ENCODE results near the gene ME3.

ME3 gene

DNA sequence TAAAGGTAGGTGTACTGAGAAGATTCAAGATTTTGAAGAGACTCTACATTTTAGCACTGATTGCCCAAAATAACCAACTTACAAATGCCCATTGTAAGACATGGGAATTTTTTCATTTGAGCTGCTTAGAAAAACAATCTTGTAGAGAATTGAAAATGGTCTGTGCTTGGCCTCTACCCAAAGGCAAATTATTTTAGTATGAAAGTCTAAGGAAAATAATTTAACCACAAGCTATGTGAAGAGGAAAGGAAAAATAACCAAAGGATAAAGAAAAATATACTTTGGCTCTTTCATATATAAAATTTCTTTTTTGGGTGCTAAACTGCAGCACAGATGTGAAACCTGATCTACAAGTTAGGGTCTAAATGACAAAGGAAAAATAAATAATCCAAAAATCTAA is 54.9 kb downstream of the ME3 start:
- no peak for DNase-seq

DNA sequence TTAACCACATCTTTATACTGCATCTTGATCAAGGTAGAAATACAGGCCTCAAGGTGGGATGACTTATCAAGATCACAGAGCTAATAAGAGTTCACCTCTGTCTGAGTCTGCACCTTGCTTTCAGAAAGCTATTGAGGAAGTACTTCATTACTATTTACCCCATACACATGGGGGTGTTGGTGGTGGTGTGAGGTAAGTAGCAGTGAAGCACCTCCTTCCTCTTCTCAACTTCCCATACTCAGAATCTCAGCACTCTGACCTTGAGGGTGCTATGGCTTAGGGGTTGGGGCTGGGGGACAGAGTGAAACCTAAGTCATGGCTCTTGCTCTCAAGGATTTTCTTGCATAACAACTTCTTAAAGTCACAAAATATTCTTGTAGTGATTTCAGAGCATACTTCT is 56.9 kb downstream of the ME3 start:
- no peak for DNase-seq

DNA sequence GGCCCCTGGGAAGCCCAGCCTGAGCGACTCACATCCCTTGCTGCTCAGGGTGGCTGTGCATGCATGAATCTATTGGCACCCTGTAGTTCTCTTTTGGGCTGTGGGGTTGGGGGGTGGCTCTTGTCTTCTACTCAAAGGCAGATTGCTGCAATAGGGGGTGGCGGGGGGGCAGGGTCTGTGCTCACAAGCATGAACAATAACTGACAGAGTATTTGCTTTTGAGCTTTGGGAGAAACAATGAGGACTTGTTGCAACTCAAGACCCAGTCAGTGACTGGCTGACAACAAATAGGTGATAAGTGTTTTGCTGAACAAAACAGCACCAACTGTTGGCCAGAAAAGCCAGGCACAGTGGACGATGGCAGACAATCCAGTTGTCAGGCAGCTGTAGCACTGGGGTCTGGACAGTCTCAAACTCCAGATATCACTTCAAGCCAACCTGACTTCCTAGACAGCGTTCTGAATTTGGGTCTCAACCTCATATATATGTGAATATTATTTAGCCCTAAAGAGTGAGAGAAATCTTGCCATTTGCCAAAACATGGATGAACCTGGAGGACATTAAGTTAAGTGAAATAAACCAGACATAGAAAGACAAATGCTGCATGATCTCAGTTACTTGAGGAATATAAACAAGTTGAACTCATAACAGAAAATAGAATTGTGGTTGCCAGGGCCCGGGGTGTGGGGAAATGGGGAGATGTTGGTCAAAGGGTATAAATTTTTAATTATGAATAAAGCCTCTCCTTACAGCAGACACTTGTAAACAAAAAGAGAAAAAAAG is 61.7 kb downstream of the ME3 start:
- no peak for DNase-seq

DNA sequence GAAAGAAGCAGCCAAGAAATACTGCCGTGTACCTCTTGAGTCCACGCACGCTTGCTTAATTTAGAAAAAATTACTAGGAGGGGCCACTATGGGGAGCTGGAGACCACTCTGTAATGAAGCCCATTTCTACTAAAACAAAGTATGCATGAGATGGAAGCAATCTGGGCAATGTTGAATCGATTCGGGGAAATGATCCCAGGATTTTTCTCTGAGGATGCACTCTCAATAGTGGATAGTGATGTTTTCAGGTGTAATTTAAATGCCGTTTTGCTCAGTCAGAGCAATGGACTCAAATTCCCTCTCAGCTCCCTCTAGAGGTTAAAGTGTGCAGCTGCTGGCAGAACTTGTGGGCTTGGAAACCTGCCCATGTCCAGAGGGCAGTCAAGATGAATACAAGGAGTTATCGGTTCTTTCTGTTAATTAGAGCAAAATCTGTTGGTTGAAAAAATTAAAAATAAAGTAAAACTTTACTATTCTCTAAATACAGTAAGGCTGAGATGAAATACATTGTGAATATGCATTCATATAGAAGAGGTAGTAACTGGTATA is 64.1 kb downstream of the ME3 start:
- DNase-seq: peak; percentile 47

DNA sequence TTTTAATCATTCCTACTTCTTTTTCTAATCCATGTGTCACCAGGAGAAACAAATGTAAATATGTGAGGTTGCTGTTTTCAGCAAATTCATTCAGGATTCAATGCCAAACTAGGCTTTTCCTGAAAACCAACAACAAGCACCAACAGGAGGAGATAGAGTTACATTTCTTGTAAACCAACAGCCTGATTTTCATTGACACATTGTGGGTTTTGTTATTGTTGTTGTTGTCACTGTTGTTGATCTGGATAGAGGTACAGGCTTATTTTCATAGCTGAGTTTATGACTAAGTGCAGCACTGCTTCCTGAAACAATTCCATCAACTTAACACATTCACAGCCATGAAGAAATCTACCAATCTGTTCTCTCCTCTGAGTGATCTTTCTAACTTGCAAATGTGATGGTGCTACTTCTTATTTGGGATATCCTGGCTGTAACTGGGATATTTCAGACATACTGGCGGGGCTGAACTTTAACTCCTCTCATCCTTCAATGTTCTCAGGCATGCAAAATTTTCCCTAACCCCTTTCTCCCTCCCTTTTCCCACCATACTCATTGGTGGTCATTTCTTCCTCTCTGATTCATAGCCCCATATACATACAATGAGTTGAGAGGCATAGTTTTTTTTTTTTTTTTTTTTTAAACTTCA is 65.5 kb downstream of the ME3 start:
- DNase-seq: no peak

DNA sequence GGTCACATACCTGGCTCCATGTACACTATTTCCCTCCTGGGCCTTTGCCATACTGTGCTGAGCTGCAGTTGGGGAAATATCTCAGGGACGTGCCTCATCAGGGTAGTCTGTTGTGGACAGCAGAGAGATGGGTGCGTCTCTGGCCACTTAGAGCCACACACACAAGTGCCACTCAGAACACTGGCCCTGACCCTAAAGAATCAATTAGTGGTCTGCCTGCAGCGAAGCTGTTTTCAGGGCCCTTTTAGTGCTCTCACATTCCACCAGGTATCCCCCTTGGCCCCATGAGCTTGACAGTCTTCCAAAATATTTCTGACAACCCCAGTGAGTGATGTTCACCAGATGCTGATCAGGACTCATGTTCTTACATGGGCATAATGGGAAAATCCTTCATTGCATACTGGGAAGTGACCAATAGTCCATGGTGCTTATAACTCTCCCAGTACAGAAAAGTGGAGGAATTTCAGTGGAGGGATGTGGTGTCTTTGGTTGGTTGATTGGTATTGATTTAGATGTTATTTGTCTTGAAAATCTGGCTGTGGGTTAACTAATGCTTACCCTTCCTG is 66.1 kb downstream of the ME3 start:
- no peak for DNase-seq

DNA sequence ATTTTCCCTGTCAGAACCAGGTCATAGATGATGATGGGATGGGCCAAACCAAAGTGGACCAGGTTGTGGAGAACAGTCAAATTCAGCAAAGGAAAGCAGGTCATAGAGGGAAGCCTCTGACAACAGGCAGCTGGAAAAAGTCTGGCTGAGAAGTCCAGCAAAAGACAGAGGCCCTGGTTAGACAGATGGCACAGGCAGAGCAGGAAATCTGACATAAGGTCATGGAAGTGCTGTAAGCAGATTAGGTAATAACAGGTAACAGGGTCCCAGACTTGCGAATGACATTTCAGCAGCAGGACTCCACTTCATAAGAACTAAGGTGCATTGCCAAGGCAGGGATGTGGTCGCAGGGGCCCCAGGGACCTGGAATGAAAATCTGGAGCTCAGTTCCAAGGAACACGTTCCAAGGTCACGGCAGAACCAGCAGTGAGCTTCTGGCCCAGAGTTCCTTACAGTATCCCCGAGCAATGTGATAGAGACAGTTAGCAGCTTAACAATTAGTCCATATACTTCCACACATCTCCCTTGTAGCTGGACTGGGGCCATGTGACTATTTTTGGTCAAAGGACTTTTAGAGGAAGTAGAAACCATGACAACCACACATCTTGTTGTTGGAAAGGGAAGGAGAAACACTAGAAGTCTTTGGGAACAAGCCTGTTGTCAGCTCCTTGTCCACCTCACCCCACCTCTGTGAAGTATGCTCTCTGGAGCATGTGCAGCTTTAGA is 75.4 kb downstream of the ME3 start:
- DNase-seq: no peak

DNA sequence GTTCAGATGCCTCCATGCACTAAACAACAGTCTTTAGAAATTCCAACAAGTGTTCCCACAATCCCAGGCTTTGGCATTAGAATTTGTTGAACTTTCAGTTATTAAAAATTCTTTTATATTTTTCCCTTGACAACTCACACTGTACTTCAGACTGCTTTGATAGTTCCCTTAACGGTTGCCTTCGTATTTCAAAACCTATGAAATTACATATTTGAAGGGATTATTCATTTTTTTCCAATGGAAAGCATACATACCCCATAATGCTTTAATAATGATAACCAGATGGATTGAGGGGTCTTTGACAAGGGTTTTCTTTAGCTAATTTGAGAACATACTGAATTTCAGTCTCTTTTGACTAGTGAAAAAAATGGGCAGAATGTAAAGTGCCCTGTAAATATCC is 76.5 kb downstream of the ME3 start:
- DNase-seq: no peak

DNA sequence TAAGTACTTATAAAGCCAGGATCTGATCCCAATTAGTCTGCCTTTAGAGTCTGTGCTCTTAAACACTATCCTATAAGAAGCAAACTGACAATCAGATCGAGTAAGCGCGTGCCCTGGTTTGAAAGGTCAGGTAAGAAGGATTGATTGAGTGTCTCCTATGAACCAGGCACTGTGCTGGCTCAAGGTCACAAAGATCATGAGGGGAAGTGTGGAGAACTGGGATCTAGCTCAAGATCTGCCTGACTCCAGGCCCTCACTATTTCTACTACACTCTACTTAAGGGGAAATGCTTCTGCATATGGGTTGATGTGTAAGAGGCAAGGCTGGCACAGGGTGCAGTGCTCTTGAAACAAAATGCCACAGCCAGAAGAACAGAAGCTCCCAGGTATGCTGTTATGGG is 77.0 kb downstream of the ME3 start:
- no peak for DNase-seq

DNA sequence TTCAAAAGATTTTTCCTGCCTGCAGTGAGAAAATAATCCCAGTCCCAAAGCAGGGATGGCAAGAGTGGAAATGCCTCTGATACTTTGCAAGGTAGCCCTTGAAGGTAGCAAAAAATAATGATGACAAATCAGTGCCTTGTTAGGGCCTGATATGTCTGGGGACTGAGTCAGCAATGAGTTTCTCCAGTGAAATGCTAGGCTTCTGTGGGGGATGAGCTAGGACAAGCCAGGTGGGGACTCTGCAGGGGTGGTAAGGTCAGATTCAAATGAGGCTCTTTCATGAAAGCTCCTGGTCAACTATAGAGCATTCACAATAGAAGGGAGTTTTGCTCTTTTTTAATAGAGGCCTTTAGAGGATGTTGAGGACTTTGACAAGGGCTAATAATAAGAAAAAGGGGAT is 77.7 kb downstream of the ME3 start:
- no peak for DNase-seq

DNA sequence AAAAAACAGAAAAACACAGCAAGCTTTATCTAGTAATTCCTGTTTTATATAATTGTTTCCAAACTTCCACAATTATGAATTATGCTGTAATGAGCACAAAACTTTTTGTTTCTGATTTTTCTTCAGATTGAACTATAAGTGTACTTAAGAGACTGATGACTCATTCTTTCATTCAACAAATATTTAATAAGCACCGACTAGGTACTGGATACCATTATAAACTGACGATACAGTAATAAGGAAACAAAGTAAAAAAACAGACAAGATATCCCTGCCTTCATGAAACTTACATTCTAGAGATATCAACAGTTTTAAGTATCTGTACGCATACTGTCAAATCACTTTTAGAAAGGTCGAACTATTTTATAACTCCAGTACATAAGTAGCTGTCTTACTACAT is 78.6 kb downstream of the ME3 start:
- DNase-seq: no peak

DNA sequence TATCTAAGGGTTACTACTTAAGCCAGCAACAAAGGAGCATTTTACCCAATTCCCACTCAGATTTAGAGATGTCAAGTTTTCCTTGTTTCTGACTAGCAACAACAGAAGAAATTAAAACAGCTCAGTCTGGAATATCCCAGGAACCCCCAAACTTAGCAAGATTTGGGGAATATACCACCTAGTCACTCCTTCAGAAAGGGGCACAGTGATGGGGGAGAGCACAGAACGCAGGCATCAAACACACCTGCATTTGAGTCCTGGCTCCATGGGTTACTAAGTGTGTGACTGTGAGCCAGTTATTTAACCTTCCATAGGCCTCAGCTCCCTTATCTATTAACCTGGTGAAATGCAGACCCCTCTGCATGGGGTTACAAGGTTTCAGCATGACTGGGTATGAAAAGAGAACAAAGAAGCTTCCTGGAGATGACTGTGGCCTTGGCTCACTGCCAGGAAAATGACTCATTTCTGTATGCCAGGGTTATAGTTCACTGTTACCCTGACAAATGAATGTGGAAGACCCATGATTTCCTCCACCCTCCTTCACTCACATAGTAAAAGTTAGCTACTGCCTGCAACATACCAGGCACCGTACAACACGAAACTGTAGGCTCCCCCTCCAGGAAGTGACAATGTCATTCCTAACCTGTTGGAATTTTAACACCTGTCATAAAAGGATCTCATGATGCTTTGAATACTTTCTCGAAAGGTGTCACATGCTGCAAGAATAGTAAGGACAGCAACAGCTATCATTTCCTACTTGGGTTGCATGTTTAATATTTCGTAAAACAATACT is 79.6 kb downstream of the ME3 start:
- DNase-seq: peak; percentile 61

DNA sequence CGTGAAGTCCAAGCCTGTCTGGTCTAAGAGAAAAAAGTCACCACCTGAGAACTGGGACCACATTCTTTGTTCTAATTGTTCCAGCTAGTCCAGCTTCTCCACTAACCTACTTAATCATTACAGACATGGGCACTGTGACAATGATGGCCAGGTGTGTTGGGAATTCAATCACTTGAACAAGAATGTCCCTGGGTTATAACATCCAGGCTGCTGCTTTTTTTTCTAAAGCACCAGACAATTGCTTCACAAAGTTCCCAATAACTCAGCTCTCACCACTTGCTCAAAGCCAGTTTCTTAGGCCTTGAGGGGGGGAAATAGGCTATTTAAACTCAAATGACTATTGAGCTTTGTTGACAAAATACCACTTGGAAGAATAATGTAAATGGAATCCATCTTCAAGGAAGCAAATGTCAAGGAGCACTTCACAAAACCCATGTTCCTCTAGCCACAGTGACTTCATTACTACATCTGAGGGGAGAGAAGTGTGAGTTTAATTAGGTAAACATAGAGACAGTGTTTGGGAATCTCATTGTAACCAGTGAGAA is 80.3 kb downstream of the ME3 start:
- no peak for DNase-seq

DNA sequence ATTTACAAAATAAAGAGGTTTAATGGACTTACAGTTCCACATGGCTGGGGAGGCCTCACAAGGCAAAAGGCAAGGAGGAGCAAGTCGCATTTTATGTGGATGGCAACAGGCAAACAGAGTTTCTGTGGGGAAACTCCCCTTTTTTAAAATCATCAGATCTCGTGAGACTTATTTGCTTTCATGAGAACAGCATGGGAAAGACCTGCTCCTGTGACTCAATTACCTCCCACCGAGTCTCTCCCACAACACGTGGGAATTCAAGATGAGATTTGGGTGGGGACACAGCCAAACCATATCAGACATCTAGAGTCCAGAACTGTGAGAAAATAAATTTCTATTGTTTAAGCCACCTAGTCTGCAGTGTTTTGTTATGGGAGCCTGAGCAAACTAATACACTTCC is 80.8 kb downstream of the ME3 start:
- DNase-seq: no peak

DNA sequence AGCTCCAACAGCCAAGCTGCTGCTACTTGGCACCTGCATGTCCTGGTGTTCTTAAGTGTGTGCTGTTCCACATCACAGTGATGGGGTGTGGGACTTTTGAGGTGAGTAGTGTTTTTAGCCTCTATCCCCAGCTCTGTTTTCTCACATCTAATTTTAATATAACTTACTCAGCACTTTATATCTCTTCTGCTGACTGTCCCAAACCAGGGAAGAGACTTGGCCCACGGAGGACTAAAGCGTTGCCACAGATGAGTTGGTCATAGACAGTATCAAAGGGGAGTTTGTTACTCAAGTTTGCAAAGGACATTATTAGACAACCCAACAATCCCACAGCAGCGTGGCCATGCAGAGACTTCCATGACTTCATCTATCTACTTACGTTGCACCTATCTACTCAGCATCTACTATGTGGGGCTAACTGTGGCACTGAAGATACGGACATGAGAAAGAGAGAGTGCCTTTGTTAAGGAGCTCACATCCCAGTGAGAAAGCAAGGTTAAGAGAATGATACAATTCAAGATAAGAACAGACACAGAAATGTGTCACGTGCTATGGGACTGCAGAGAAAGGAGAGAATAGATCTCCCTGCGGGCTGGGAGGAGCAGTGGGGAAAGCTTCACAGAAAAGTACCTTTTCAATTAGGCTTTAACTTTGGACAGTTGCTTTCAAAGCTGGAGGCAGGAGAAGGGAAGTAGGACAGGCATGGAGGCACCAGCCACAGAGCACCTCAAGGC is 82.4 kb downstream of the ME3 start:
- DNase-seq: no peak

DNA sequence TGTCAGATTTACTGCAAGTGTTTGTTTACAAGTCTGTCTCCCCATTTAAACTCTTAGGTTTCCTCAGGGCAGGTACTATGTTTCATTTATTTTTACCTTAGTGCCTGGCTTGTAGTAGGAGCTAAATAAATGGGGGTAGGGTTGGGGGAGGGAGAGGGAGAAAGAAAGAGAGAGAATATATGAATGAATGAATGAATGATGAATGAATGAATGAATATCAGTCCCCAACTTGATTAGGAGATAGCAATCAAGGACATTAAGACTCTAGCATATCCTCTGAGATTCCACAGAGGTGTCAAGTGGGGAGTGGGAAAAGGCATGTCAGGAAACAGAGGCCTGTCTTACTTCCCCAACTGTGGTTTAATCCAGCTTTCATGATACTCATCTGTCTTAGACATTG is 83.2 kb downstream of the ME3 start:
- DNase-seq: no peak

DNA sequence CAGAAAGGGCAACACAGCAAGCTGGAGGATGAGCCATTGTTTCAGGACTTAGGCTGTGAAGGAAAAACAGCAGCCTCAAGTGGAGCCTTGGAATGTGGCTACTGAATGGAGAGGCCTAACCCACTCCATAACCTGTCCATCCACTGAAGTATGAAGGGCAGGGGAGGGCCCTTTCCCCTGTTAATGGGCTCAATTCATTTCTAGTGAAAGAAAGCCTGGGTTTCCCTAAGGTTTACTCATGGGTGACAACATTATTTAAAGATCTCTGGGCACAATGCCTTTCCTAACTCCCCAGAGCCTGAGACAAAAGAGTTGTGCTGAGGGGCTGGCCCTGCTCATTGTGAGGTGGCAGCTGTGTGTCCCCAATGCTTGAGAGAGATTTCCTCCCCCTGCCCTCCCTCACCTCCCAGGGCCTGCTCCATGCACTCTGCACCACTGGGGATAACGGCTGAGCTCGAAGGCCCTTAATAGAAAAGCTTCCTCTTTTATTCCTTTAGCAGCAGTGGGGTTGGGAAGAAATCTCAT is 83.8 kb downstream of the ME3 start:
- DNase-seq: no peak

DNA sequence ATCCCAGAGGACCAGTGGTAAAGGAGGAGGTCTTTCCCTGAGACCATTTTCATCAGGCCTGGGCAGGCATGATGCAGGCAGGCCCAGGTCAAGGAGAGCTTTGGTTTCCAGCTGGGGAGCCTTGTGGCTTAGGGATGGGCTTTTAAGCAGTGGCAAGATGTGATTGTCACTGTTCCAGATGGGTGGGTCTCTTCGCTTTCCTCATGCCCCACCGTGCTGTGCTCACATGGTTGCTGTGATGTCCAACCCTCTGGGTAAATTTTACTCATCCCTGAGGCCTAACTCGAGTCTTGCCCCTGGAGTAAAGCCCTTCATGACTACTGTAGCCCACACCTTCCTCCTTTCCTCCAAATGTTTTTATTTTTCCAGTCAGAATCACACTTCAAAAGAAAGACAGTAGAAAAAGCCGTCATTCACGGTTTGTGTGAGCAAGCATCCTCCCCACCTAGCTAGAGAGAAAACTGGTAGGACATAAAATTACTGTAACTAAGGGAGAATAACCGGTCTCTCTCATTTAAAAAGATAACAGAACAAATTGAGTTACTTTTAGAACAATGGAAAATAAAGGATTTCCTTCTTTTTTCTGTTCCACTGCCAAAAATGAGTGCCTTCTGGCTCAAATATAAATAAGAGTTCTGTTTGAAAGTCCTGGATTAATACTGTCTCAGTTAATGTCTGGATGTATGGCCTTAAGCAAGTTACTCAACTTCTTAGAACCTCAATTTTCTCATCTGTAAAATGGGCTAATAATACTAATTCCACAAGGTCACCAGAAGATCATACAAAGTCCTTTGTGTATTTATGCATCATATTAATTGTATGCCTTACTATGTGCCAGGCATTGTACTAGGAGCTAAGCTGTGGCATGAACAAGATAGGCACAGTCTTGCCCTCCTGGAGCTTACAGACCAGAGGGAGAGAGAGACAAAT is 84.9 kb downstream of the ME3 start:
- no peak for DNase-seq

DNA sequence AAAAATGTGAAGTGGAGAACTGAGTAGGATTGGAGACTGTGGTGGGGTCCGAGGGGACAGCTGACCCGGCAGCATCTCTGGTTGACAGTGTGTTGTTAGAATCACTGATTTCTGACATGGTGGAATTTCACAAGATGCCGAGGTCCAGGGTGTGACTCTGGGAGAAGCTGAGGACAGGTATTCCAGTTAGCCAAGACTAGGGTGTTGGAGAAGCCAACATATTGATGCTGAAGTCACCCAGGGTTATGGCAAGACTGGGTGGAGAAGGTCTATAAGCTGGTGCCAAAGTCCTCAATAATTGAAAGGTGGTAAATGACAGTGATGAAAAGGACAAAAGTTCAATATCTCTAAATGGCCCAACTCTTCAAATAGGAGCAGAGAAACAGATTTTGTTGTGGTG is 86.1 kb downstream of the ME3 start:
- no peak for DNase-seq

DNA sequence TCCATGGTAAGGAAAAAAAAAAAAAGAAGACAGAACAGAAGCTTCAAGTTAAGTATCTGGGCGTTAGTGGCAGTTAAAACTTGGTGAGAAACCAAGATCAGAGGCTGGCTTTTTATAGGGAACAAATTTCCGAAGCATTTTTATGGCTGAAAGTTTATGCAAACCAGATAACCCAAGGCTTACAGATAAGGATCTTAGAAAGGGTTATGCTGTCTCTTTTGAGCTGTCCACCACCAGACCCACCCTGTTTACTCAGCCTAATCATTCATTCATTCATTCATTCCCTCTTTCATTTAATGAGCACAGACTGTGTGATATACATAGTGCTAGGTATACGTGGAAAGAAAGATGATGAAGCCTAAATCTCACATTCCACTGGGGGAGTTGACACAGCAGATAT is 89.5 kb downstream of the ME3 start:
- no peak for DNase-seq

Data from CD4-positive, alpha-beta T cell treated with Interleukin-10 for 1 hour (primary cell).